Measurements from ENCODE around the gene FCGR3A. TPM values are rescaled to one million over a fixed set of nuclear protein-coding genes. Genes with fewer than 3 reads are reported as not detected.

The FCGR3A gene
- not detected in 2 replicates for total RNA-seq

DNA sequence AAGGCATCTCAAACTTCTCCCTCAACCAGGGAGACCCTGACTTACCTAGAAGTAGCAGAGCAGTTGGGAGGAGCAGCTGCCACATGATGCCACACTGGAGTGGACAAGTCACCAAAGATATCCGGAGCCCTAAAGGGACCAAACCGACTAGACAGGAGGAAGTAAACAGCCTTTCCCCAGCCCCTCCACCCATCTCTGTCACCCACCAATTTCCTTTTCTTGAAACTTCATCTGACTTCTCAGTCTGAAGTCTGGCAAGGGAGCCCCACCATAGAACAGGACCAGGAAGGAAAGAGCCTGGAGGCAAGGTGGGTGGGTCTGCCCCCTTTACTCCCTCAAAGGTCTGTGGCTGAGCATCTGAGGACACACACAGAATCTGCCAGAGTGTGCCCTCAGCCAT is at the start of gene FCGR3A:
FCGR3A (minus strand) TSS at position 167 of the 400 bp plus-strand sequence; CDS start at position 85, 82 bp downstream.

DNA sequence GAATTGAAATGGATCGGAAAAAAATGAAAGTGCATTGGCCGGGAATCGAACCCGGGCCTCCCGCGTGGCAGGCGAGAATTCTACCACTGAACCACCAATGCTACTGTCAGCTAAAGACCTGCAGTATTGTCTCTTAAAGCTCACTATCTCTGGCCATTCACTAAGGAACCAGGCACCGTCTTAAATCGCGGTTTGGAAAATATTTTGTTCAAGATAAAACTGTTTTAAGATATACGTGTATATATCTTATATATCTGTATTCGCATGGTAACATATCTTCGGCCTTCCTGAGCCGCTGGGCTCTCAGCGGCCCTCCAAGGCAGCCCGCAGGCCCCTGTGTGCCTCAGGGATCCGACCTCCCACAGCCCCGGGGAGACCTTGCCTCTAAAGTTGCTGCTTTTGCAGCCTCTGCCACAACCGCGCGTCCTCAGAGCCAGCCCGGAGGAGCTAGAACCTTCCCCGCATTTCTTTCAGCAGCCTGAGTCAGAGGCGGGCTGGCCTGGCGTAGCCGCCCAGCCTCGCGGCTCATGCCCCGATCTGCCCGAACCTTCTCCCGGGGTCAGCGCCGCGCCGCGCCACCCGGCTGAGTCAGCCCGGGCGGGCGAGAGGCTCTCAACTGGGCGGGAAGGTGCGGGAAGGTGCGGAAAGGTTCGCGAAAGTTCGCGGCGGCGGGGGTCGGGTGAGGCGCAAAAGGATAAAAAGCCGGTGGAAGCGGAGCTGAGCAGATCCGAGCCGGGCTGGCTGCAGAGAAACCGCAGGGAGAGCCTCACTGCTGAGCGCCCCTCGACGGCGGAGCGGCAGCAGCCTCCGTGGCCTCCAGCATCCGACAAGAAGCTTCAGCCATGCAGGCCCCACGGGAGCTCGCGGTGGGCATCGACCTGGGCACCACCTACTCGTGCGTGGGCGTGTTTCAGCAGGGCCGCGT is 25.5 kb downstream of the FCGR3A start, which contains the start of gene HSPA6:
HSPA6 (plus strand) TSS at position 724 of the 925 bp plus-strand sequence; CDS start at position 843, 119 bp downstream.

Other genes starting within 250 kb of the FCGR3A start
- gene MPZ, start 239.8 kb downstream of the FCGR3A start, total RNA-seq: 1.2 and 2.2 TPM in 2 replicates
- 45.1 and 53.2 TPM in 2 replicates for gene SDHC, start 235.4 kb downstream of the FCGR3A start, total RNA-seq
- not detected in 2 replicates for gene CFAP126, start 181.9 kb downstream of the FCGR3A start, total RNA-seq
- gene FCGR2A, start 44.4 kb downstream of the FCGR3A start, total RNA-seq: 0.35 TPM in 1 of 2 replicates, not detected in the other
- 0.19 and 0.21 TPM in 2 replicates for gene HSPA6, start 25.3 kb downstream of the FCGR3A start, total RNA-seq
- not detected in 2 replicates for gene FCGR3B, start 81.4 kb upstream of the FCGR3A start, total RNA-seq
- gene FCGR2B, start 113.3 kb upstream of the FCGR3A start, total RNA-seq: not detected in 2 replicates
- gene FCRLA, start 157.4 kb upstream of the FCGR3A start, total RNA-seq: 0.21 TPM in 1 of 2 replicates, not detected in the other
- 1.6 and 2.7 TPM in 2 replicates for gene FCRLB, start 171.7 kb upstream of the FCGR3A start, total RNA-seq
- 22.7 and 24.1 TPM in 2 replicates for gene DUSP12, start 200.0 kb upstream of the FCGR3A start, total RNA-seq
- 12.4 and 17.0 TPM in 2 replicates for gene ATF6, start 216.5 kb upstream of the FCGR3A start, total RNA-seq

Measured in airway epithelial cell (primary cell).